PC-3 (cell line): ENCODE measurements around the gene PTPN3. TPM values are rescaled to one million over a fixed set of nuclear protein-coding genes. Genes with fewer than 3 reads are reported as not detected.

Experiments used
- ATAC-seq: fragments of 200-7000 bp; cut with Tn5 transposase; 2 replicates; pipeline ENCODE4 v1.9.1; 2020; ENCODE audit warnings: mild to moderate bottlenecking, moderate library complexity
- BruUV-seq: library from RNA; stranded (reverse); fragments of 400-500 nt; replicated peaks from 2 replicates; lab custom pipeline; 2021; lab: Mats Ljungman, UMichigan
- CTCF ChIA-PET: fragments of 300-600 bp; sonication (Branson Sonifier 250); formaldehyde crosslinking; loops from one replicate; lab custom pipeline; 2022; ENCODE audit warnings: antibody characterized with exemption; lab: Charles Lee
- POLR2A ChIA-PET: fragments of 300-600 bp; sonication (Branson Sonifier 250); formaldehyde crosslinking; loops from one replicate; lab custom pipeline; 2022; ENCODE audit warnings: antibody characterized with exemption; ENCODE audit not compliant: unreplicated experiment; lab: Charles Lee
- DNase-seq: peaks from one replicate; pipeline ENCODE4 v3.0.0-alpha.2; 2015
- H2AFZ ChIP-seq: fragments of 300-600 bp; sonication (generic); 2 replicates; pipeline ENCODE4 v1.6.0; 2016; ENCODE audit warnings: antibody characterized with exemption, low read length
- H3F3A ChIP-seq: fragments of 300-600 bp; sonication (generic); one replicate; pipeline ENCODE4 v1.6.0; 2017; ENCODE audit warnings: antibody characterized with exemption, low read length, control low read depth, mild to moderate bottlenecking; ENCODE audit not compliant: unreplicated experiment
- H3K27ac ChIP-seq: fragments of 300-600 bp; sonication (generic); 2 replicates; pipeline ENCODE4 v1.5.1; 2016; ENCODE audit warnings: mild to moderate bottlenecking, low read length
- H3K27me3 ChIP-seq: fragments of 300-600 bp; sonication (generic); 2 replicates; pipeline ENCODE4 v1.6.1; 2016; ENCODE audit warnings: low read length, mixed read lengths
- H3K36me3 ChIP-seq: fragments of 300-600 bp; sonication (generic); 2 replicates; pipeline ENCODE4 v1.6.1; 2016; ENCODE audit warnings: low read depth, mixed run types, low read length, mixed read lengths
- H3K4me1 ChIP-seq: fragments of 300-600 bp; sonication (generic); 2 replicates; pipeline ENCODE4 v1.5.1; 2016; ENCODE audit warnings: low read length; ENCODE audit not compliant: insufficient read depth
- H3K4me2 ChIP-seq: fragments of 300-600 bp; sonication (generic); 2 replicates; pipeline ENCODE4 v1.6.0; 2016; ENCODE audit warnings: low read length
- H3K4me3 ChIP-seq: fragments of 300-600 bp; sonication (generic); 2 replicates; pipeline ENCODE4 v1.5.1; 2016; ENCODE audit warnings: mild to moderate bottlenecking, low read length, mixed read lengths
- H3K79me2 ChIP-seq: fragments of 300-600 bp; sonication (generic); 2 replicates; pipeline ENCODE4 v1.6.1; 2017; ENCODE audit warnings: low read length, mixed read lengths
- H3K9ac ChIP-seq: fragments of 300-600 bp; sonication (generic); 2 replicates; pipeline ENCODE4 v1.6.0; 2016; ENCODE audit warnings: mild to moderate bottlenecking, low read length
- H3K9me2 ChIP-seq: fragments of 300-600 bp; sonication (generic); replicated peaks from 2 replicates; pipeline ENCODE4 v1.6.1; 2016; ENCODE audit warnings: mixed run types, low read length, mixed read lengths
- H3K9me3 ChIP-seq: fragments of 300-600 bp; sonication (generic); 2 replicates; pipeline ENCODE4 v1.6.1; 2016; ENCODE audit warnings: low read length, mixed read lengths
- H4K20me1 ChIP-seq: fragments of 300-600 bp; sonication (generic); 2 replicates; pipeline ENCODE4 v1.6.1; 2016; ENCODE audit warnings: low read length, mixed read lengths
- CTCF ChIP-seq: fragments of 300-600 bp; sonication (generic); conservative IDR thresholded peaks from 2 replicates; pipeline ENCODE4 v1.5.1; 2017; ENCODE audit warnings: antibody characterized with exemption, low read depth, mild to moderate bottlenecking, low read length
- EZH2 ChIP-seq: fragments of 300-600 bp; sonication (generic); IDR thresholded peaks from one replicate; pipeline ENCODE4 v1.6.1; 2017; ENCODE audit warnings: antibody characterized with exemption, mild to moderate bottlenecking, low read length; ENCODE audit not compliant: unreplicated experiment
- EZH2phosphoT487 ChIP-seq: fragments of 300-600 bp; sonication (generic); IDR thresholded peaks from 2 replicates; pipeline ENCODE4 v1.6.1; 2018; ENCODE audit warnings: mild to moderate bottlenecking, antibody characterized with exemption, low read length, borderline replicate concordance
- intact Hi-C: fragments of 100-400 bp; cut with micrococcal nuclease; formaldehyde crosslinking; loops from 2 replicates; pipeline ENCODE4 v1.9.0; 2023
- total RNA-seq: library from RNA; depleted of rRNA; stranded (reverse); fragments of >200 nt; gene quantifications from 2 replicates; pipeline ENCODE4 v1.2.3, GENCODE V29; 2014

The PTPN3 gene
- total RNA-seq, 1 experiment from 2014 or later, result 8.4 TPM

GRCh38 chr9:109418827-109419226 is 79.3 kb downstream of the PTPN3 start:
- no peaks in the 10 kb centered on the region; the same call in 1 of the 2 replicates for H3K36me3 ChIP-seq
- H4K20me1 ChIP-seq, result no peaks in the 10 kb centered on the region
- no peaks in the 10 kb centered on the region for H3K4me1 ChIP-seq
- H3F3A ChIP-seq, result no peaks in the 10 kb centered on the region
- DNase-seq (no peak), ATAC-seq (no peak)
- no peaks in the 10 kb centered on the region for H3K27me3 ChIP-seq
- no peak overlapping the region for H2AFZ ChIP-seq
- intact Hi-C loops, result no loop called here
- no peak overlapping the region for H3K4me3 ChIP-seq
- TF ChIP-seq EZH2phosphoT487, result no peak
- no peak for TF ChIP-seq EZH2
- TF ChIP-seq CTCF, result no peak
- no peaks in the 10 kb centered on the region for H3K9me2 ChIP-seq
- H3K9ac ChIP-seq, result no peak overlapping the region
- no TSS peak for BruUV-seq
- H3K79me2 ChIP-seq, result no peaks in the 10 kb centered on the region
- no peaks in the 10 kb centered on the region for H3K9me3 ChIP-seq
- no peak overlapping the region for H3K27ac ChIP-seq
- ChIA-PET POLR2A (no interaction called here), CTCF (no interaction called here)
- no peak overlapping the region for H3K4me2 ChIP-seq

- H3K4me1 ChIP-seq, result no peaks in the 10 kb centered on the region
- H3K36me3 ChIP-seq, result no peaks in the 10 kb centered on the region; the same call in 1 of the 2 replicates
- no peaks in the 10 kb centered on the region for H3K9me2 ChIP-seq
- ChIA-PET POLR2A (no interaction called here), CTCF (no interaction called here)
- no peak overlapping the region for H3K27ac ChIP-seq
- no peak overlapping the region for H2AFZ ChIP-seq
- no peak for ATAC-seq
- no peaks in the 10 kb centered on the region for H4K20me1 ChIP-seq
- no peak overlapping the region for H3K4me3 ChIP-seq
- H3F3A ChIP-seq, result no peaks in the 10 kb centered on the region
- no peaks in the 10 kb centered on the region for H3K79me2 ChIP-seq
- no peak for DNase-seq
- H3K9ac ChIP-seq, result no peak overlapping the region
- no peaks in the 10 kb centered on the region for H3K27me3 ChIP-seq
- H3K9me3 ChIP-seq, result no peaks in the 10 kb centered on the region
- intact Hi-C loops, result no loop called here
- TF ChIP-seq EZH2 (no peak), CTCF (no peak), EZH2phosphoT487 (no peak)
- no peak overlapping the region for H3K4me2 ChIP-seq
- no TSS peak for BruUV-seq
These were observed 80.2 kb downstream of the PTPN3 start for GRCh38 chr9:109417585-109418544.

- no peak overlapping the region for H3K9ac ChIP-seq
- no peaks in the 10 kb centered on the region for H3K4me1 ChIP-seq
- H3K9me2 ChIP-seq, result no peaks in the 10 kb centered on the region
- no peaks in the 10 kb centered on the region for H3K9me3 ChIP-seq
- H3K79me2 ChIP-seq, result no peaks in the 10 kb centered on the region
- H3K27ac ChIP-seq, result no peak overlapping the region
- no peaks in the 10 kb centered on the region for H4K20me1 ChIP-seq
- ATAC-seq, result no peak
- ChIA-PET CTCF (no interaction called here), POLR2A (no interaction called here)
- no peak for TF ChIP-seq EZH2
- no peak for TF ChIP-seq EZH2phosphoT487
- no peak for TF ChIP-seq CTCF
- no peak overlapping the region for H3K4me3 ChIP-seq
- BruUV-seq, result no TSS peak
- no peaks in the 10 kb centered on the region for H3F3A ChIP-seq
- H2AFZ ChIP-seq, result no peak overlapping the region
- H3K4me2 ChIP-seq, result no peak overlapping the region
- no peak for DNase-seq
- H3K27me3 ChIP-seq, result no peaks in the 10 kb centered on the region
- intact Hi-C loops, result no loop called here
- no peaks in the 10 kb centered on the region; the same call in 1 of the 2 replicates for H3K36me3 ChIP-seq
These were observed 81.1 kb downstream of the PTPN3 start for GRCh38 chr9:109417054-109417453.
